Suprapubic skin (tissue), 4 donors: ENCODE results near the gene SIRPA.

ENCODE experiments used
- CTCF ChIP-seq, 2 donors: fragments of 200-600 bp in 1 of 2; fragments of 450-650 bp in 1 of 2; sonication (generic) in 1 of 2; IDR thresholded peaks; one replicate each; pipeline ENCODE4 v1.5.1; 2016 to 2019; ENCODE audit warnings: antibody characterized with exemption in 2 of 2, mild to moderate bottlenecking in 1 of 2, moderate library complexity in 1 of 2
- POLR2A ChIP-seq, 2 donors: fragments of 450-650 bp; IDR thresholded peaks; one replicate each; pipeline ENCODE4 v1.6.1; 2017; ENCODE audit warnings: antibody characterized with exemption in 2 of 2, mild to moderate bottlenecking in 2 of 2, moderate library complexity in 2 of 2
- POLR2AphosphoS5 ChIP-seq, 3 donors: sonication (generic); formaldehyde crosslinking; IDR thresholded peaks; one replicate each; pipeline ENCODE4 v1.6.1; 2017; ENCODE audit warnings: antibody characterized with exemption in 3 of 3

DNA sequence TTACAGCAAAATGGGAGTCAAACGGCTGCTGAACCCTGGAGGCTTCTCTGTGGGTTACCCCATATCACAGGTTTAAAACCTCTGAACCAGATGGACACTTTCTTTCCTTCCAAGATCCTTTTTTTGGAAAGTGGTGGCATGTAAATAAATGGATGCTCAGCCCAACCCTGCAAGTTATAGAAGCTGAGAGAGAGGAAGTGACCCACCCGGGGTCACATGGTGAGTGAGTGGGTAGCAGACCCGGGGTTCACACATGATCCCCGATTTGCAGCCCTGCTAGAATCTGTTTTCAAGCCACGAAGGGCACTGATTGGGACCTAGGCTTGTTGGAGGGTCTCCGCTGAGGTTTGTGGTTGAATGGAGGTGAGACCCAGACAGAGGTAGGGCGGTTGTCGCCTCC, 32.0 kb downstream of the SIRPA start:
- TF ChIP-seq CTCF (IDR thresholded peaks at IDR 0.05) (no peak), POLR2A (IDR thresholded peaks at IDR 0.05) (no peak), POLR2AphosphoS5 (IDR thresholded peaks at IDR 0.05) (no peak)
